GM23248 (cell line): ENCODE data around the gene LYSMD3.

Experiments used
- EZH2 ChIP-seq: fragments of 200-600 bp; sonication (generic); IDR thresholded peaks from 2 replicates; pipeline ENCODE4 v1.6.1; 2018; ENCODE audit warnings: antibody characterized with exemption, mild to moderate bottlenecking; ENCODE audit not compliant: insufficient read depth, poor library complexity, severe bottlenecking
- EZH2phosphoT487 ChIP-seq: fragments of 200-600 bp; sonication (generic); IDR thresholded peaks from 2 replicates; pipeline ENCODE4 v1.6.1; 2018; ENCODE audit warnings: antibody characterized with exemption, moderate library complexity, mild to moderate bottlenecking, low read depth; ENCODE audit not compliant: insufficient read depth

DNA sequence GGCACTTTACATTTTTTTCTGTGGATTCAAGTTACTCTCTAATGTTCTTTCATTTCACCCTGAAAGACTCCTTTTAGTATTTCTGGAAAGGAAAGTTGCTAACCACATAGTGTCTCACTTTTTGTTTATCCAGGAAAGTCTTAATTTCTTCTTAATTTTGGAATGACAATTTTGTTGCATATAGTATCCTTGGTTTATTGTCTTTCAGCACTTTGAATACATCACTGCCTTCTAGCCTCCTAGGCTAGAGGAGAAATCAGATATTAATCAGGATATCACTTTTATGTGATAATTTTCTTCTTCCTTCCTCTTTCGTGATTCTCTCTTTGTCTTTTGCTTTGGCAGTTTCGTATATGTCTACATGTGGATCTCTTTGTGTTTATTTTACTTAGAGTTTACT is 40.6 kb upstream of the LYSMD3 start:
- TF ChIP-seq EZH2 (no peak), EZH2phosphoT487 (no peak)
